ENCODE data around the gene DDX28. TPM values are rescaled to one million over a fixed set of nuclear protein-coding genes. Genes with fewer than 3 reads are reported as not detected.
"Not testable (repeated sequence)": the region's sequence is repeated elsewhere in the genome, so short reads cannot be mapped to it uniquely, and the experiment has no call there.

DDX28 gene
- total RNA-seq, 1 donor from 2014 or later = 7.5 TPM

DNA sequence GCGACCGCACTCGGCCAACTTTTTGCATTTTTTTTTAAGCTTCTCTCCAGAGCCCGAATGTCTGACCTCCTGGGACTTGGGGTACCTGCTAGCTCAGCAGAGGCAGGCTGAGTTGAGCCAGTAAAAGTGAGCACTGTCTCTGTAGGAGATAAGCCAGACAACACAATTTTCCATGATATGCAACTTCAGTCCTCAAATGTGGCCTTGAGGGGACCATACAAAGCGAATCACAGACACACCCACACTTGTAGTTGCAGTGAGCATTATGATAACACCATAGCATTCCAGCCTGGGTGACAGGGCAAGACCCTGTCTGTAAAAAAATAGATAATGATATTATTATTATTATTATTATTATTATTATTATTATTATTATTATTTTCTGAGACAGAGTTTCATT is 26.4 kb downstream of the DDX28 start:
- no peak for DNase-seq (ENCODE audit: extremely low read depth, low read depth, low spot score)

- DNase-seq (ENCODE audit: extremely low read depth, low read depth, low spot score) = no peak
Measured at GRCh38 chr16:67995423-67995822, 27.6 kb downstream of the DDX28 start.

GRCh38 chr16:67994040-67994408 is 29.0 kb downstream of the DDX28 start:
- not testable (repeated sequence) for DNase-seq (ENCODE audit: extremely low read depth, low read depth, low spot score)

GRCh38 chr16:67993207-67994039 is 29.6 kb downstream of the DDX28 start:
- DNase-seq (ENCODE audit: extremely low read depth, low read depth, low spot score) = no peak

DNA sequence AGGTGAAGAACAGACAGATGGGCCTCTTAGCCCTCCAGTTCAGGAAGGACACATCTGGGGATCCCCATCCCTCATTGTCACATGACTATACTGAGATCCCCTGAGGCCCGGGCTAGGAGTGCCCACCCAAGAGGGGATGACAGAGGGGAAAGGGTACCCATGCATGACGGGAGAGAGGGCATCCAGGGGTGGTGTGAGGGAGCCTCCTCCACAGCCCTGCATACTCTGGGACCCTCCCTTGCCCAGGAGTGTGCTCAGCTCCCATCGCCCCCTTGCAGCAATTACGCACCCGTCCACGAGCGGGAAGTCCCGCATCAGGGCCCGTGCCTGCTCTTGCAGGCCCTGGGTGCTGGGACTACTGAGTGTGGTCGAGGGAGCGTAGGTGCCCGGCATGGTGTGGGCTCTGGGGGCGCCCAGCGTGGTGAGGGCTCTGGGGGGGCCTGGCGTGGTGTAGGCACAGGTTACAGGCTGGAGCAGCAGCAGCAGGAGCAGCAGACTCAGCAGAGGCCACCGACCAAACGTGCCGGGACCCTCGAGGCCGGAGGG is 30.3 kb downstream of the DDX28 start:
- no peak for DNase-seq (ENCODE audit: extremely low read depth, low read depth, low spot score)

DNA sequence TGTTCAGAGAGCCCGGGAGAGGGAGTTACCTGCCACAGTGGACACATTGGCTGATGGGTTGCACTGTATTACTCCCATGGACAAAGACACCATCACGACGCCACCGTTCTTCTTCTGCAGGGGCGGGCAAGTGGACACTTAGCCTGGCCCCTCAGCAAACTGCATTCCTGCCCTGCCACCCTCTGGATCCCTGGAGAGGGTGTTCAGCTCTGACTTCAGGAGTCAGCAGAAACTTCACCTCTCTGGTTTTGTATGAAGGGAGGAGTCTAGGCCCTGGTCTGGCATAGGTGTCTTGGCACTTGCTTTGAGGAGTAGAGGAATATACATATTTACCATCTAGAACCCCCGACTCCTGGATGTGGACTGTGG is 33.0 kb downstream of the DDX28 start:
- DNase-seq (ENCODE audit: extremely low read depth, low read depth, low spot score) = no peak

DNA sequence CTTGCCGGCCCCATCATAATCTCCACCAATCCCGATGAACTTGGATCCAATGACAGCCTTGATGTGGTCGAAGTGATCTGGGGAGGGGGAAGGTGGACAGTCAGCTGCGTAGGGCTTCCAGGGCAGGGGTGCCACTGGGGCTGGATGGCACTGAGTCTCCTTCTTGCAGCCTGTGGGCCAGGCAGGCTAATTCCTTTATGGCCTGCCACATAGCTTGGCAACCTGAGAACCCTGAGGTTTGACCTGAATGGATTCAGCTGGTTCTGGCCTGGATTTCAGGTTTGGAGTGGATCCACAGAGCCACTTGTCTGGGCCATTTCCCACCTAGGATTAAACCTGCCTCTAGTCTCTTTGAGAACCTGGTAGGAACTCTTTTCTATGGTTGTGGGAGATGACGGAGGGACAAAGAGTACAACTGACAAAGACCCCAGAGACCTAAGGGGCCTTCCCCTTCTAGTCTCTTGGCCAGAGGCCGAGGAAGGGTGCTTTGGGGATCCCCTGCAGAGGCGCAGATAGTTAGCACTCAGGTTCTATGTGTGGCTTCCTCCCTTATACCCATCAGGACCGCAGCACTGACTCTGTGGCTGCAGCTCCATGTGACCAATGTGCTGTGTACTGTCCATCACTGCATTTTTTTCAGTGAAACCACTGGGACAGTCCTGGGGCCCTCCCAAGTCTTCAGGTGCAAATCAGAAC is 33.6 kb downstream of the DDX28 start:
- DNase-seq (ENCODE audit: extremely low read depth, low read depth, low spot score) = no peak

DNA sequence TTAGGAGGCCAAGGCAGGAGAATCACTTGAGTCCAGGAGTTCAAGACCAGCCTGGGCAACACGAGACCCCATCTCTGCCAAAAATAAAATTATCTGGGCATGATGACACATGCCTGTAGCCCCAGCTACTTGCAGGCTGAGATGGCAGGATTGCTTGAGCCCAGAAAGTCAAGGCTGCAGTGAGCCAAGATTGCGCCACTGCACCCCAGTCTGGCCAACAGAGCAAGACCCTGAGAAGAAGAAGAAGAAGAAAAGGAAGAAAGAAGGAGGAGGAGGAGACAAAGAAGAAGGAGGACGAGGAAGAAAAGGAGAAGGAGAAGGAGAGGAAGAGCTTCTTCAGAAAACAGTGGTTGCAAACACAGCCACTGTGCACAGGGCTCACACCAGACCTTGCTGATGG is 34.4 kb downstream of the DDX28 start:
- DNase-seq (ENCODE audit: extremely low read depth, low read depth, low spot score) = no peak

- no peak for DNase-seq (ENCODE audit: extremely low read depth, low read depth, low spot score)
Measured at GRCh38 chr16:67987460-67988160, 35.4 kb downstream of the DDX28 start.

DNA sequence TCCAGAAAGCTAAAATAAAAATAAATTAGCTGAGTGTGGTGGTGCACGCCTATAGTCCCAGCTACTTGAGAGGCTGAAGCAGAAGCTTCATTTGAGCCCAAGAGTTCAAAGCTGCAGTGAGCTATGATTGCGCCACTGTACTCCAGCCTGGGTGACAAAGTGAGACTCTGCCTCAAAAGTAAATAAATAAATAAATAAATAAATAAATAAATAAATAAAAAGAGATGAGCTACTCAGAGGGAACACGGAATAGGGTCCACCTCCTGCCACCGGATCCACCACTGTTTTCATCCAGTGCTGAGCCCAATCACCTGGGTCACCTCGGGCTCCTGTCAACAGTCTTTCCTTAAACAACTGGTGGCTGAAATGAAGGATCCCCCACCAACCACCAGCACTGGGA is 36.1 kb downstream of the DDX28 start:
- no peak for DNase-seq (ENCODE audit: extremely low read depth, low read depth, low spot score)

DNA sequence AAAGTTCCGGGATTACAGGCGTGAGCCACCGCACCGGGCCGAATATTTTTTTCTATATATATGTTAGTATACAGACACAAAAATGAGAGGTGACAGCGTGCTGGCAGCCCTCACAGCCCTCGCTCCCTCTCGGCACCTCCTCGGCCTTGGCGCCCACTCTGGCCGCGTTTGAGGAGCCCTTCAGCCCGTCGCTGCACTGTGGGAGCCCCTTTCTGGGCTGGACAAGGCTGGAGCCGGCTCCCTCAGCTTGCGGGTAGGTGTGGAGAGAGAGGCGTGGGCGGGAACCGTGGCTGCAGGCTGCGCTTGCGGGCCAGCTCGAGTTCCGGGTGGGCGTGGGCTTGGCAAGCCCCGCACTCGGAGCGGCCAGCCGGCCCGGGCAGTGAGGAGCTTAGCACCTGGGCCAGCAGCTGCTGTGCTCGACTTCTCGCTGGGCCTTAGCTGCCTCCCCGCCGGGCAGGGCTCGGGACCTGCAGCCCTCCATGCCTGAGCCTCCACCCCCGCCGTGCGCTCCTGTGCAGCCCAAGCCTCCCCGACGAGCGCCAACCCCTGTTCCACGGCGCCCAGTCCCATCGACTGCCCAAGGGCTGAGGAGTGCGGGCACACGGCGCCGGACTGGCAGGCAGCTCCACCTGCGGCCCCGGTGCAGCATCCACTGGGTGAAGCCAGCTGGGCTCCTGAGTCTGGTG is 40.9 kb downstream of the DDX28 start:
- DNase-seq (ENCODE audit: extremely low read depth, low read depth, low spot score) = no peak

DNA sequence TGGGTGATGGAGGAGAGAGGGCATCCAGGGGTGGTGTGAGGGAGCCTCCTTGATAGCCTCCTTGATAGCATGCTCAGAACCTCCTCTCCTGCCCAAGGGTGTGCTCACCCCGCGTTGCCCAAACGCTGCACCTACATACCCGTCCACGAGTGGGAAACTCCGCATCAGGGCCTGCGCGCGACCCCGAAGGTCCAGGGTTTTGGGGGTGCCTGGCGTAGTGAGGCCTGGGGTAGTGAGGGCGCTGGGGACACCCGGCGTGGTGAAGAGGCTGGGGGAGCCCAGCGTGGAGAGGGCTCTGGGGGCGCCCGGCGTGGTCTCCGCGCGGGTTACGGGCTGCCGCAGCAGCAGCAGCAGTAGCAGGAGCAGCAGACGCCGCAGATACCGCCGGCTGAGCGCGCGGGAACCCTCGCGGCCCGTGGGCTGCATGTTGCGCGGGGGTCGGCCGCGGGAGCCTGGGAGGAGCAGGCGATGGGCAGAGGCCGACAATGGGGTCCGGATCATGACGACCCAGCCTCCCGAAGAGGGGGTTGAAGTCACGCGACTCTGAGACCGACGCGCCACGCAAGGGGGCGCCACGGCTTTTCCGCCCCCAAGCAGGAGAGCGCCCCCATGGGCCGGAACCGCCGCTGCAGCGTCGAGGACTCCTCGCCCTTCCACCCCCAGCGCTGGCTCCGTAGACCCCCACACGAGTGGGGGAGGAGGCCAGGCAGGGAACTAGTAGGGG is 42.9 kb downstream of the DDX28 start, which contains the start of gene DPEP3:
TSS of gene DPEP3 (minus strand) at position 545 of the 724 bp plus-strand sequence. CDS start at position 426, 119 bp downstream.
- no peak for DNase-seq (ENCODE audit: extremely low read depth, low read depth, low spot score)

DNA sequence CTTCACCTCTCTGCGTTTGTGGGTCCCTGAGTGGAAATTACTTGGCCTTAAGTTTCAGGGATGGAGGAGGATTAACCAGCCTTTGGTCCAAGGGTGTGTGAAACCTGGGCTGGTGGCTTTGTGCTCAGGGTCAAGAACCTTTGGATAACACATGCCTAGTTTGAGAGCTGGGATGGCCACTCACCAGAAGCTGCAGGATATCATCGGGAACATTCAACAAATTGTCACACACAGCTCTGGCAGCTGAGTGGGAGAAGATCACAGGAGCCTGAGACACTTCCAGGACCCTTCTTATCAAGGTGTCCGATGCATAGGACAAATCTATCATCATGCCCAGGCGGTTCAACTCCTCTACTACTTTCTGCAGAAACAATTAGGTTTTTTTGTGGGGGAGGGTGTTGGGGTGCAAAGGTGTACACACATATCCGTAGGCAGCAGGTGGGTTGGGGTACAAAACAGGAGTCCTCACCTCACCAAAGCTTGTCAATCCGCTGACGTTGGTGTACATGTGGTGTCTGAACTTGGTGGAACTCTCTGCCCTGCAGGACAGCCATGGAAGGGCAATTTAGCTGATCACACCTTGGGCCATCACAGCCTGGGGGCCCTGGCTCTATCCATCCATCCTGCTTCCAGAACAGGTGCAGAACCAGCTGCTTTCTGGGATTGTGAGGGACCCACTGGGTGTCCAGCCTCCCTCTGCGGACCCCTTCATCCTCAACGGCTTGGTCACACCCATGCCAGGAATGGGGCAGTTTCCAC is 45.4 kb downstream of the DDX28 start:
- DNase-seq (ENCODE audit: extremely low read depth, low read depth, low spot score) = no peak

DNA sequence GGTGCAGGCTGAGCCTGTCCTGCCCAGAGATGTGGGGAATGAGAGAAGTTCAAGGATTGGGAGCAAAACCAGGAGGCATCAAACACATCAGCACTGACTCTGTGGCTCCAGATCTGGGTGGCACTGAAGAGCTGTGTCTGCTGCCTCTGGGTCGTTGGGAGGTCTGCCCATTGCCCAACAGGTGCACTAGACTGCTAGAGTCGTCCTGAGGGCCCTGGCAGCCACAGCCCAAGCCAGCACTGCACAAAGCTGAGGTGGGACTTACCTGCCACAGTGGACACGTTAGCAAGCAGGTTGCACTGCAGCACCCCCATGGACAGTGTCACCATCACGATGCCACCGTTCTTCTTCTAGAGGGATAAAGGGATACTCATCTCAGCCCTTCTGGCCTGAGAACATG is 46.0 kb downstream of the DDX28 start:
- no peak for DNase-seq (ENCODE audit: extremely low read depth, low read depth, low spot score)

DNA sequence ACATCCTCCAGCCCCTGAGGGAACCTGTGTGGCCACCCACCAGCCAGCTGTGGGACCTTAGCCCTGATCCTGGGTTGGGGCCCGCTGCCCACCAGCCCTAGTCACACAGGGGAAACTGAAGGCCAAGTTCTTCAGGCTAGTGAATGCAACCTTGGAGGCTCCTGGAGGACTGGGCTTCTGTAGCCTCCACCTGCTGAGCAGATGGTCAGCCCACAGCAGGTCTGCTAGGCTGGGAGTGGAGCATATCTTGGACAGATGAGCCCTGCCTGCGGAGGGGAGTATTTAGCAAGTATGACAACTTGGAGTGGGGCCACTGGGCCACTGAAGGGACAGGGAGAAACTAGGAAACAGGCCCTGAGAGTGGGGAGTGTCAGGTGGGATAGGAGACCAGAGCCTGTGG is 46.8 kb downstream of the DDX28 start:
- DNase-seq (ENCODE audit: extremely low read depth, low read depth, low spot score) = no peak

DNA sequence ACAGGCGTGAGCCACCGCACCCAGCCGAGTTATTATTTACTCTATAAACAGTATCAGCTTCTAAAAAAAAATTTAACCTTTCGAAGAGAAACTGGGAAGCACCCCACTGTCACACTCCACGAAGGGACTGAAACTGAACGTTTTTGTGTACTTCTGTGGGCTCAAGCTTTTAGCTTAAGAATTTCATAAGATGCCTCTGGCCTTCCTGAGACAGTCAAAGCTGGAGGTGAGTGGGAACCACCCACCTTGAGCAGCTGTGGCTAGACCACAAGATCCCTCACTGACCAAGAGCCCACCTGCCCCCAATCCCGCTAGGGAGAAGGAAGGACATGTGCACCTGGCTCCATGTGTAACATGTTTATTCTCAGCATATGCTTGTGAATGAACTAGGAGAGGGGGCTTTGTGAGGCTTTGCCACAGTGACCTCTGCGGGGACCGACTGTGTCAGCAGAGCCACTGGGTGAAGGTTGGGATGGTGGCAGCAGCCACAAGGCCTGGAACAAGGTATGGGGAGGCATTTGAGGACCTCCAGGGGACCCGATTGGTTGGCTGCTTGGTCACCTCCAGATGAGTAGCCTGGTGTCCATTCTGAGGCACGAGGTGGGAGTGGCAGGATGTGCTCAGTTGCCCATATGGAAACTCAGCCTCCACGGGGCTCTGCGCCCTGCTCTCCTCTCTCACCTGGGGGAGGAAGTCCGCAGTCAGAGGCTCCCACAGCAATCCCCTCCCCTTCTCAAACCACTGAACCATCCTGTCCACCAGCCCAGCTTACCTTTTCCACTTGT is 47.5 kb downstream of the DDX28 start:
- DNase-seq (ENCODE audit: extremely low read depth, low read depth, low spot score) = no peak

DNA sequence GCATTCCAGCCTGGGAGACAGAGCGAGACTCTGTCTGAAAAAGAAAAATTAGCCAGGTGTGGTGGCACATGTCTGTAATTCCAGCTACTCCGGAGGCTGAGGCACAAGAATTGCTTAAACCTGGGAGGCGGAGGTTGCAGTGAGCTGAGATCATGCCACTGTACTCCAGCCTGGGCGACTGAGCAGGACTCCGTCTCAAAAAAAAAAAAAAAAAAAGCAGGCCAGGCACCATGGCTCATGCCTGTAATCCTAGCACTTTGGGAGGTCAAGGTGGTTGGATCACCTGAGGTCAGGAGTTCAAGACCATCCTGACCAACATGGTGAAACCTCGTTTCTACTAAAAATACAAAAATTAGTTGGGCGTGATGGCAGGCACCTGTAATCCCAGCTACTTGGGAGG is 50.7 kb downstream of the DDX28 start:
- DNase-seq (ENCODE audit: extremely low read depth, low read depth, low spot score) = not testable (repeated sequence)

DNA sequence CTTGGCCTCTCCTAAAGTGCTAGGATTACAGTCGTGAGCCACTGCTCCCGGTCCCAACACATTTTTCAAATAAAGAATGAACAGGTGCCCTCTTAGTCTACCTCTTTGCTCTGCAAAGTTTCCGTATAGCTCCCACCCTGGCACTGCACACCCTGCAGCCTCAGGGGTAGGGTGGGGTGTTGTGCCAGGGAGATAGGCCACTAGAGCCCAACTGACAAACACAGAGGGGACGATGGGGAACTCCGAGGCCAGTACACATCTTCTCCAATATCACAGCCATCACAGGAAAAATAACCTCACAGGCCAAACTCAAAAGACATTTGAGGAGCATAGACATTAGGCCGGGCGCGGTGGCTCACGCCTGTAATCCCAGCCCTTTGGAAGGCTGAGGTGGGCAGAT is 51.9 kb downstream of the DDX28 start:
- no peak for DNase-seq (ENCODE audit: extremely low read depth, low read depth, low spot score)
